ENCODE results near the gene KCNJ16.

KCNJ16 gene

GRCh38 chr17:70053241-70054234, 21.5 kb upstream of the KCNJ16 start:
- Mint-ChIP-seq H3K9me3 (no peaks in the 10 kb centered on the region), H3K27me3 (no peaks in the 10 kb centered on the region), H3K36me3 (ENCODE audit: low read depth) (no peaks in the 10 kb centered on the region), H3K27ac (no peak overlapping the region), H3K4me1 (ENCODE audit: low read depth) (no peaks in the 10 kb centered on the region), H3K4me3 (no peak overlapping the region)

GRCh38 chr17:70055000-70055399, 20.0 kb upstream of the KCNJ16 start:
- Mint-ChIP-seq H3K36me3 (ENCODE audit: low read depth) (no peaks in the 10 kb centered on the region), H3K4me1 (ENCODE audit: low read depth) (no peaks in the 10 kb centered on the region), H3K27me3 (no peaks in the 10 kb centered on the region), H3K9me3 (no peaks in the 10 kb centered on the region), H3K4me3 (no peak overlapping the region), H3K27ac (no peak overlapping the region)

DNA sequence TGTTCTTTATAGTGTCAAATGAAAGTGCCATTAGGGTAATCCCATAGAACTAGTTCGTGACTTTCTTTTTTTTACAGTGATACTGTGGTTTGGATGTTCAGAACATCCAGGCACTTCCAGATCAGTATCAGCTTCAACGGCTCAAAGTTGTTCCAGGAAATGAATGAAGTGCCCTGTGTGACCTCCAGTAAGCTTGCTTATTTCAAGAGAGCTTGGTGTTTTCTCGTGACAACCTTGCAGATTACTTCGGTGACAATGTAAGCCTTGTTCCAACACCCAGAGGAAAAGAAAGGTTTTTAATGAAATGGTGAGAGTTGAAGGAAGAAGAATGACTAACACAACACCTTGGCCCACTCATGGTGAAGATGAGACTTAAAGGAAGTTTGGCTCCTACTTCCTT, 16.0 kb upstream of the KCNJ16 start:
- Mint-ChIP-seq H3K27me3 (no peaks in the 10 kb centered on the region), H3K4me3 (no peak overlapping the region), H3K9me3 (no peaks in the 10 kb centered on the region), H3K4me1 (ENCODE audit: low read depth) (no peaks in the 10 kb centered on the region), H3K27ac (no peak overlapping the region), H3K36me3 (ENCODE audit: low read depth) (no peaks in the 10 kb centered on the region)

GRCh38 chr17:70059649-70060048, 15.4 kb upstream of the KCNJ16 start:
- no peak overlapping the region for H3K4me3 Mint-ChIP-seq
- H3K36me3 Mint-ChIP-seq (ENCODE audit: low read depth), result no peaks in the 10 kb centered on the region
- H3K4me1 Mint-ChIP-seq (ENCODE audit: low read depth), result no peaks in the 10 kb centered on the region
- H3K27ac Mint-ChIP-seq, result no peak overlapping the region
- H3K27me3 Mint-ChIP-seq, result no peaks in the 10 kb centered on the region
- no peaks in the 10 kb centered on the region for H3K9me3 Mint-ChIP-seq

DNA sequence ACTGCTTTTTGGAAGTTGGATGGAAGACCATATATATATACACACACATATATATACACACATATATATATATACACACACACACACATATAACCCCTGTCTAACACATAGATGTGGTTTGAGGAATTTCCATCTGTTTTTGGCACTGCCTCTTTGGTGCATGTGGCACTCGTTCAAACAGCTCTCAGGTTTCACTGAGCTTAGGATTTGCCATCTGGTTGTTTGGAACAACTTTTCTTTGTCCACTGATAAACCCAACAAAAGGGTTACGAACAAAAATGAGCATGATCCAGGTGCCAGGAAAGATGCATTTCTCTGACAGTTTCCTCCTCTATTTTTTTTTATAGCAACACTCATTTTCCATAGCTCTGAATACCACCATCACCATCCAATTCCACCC, 14.6 kb upstream of the KCNJ16 start:
- Mint-ChIP-seq H3K36me3 (ENCODE audit: low read depth) (no peaks in the 10 kb centered on the region), H3K9me3 (no peaks in the 10 kb centered on the region)

DNA sequence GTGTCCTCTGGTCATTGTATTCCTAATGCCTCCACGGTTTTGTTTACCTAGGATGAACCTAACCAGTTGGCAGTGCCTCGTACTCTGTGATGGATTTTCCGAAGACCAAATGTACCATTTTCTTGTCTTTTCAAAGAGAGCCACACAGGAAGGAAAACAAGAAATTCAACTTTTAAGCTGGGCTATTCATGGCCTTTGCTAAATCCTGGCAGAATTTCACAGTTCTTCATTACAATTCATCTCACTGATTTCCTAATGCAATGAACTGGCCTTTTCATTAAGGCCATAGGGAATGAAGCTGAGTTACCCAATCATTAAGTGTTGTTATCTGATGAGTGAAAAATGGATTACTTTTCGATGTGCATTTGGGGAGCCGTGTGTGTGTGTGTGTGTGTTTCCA, 7.9 kb upstream of the KCNJ16 start:
- Mint-ChIP-seq H3K4me3 (no peak overlapping the region), H3K36me3 (ENCODE audit: low read depth) (no peaks in the 10 kb centered on the region), H3K4me1 (ENCODE audit: low read depth) (no peaks in the 10 kb centered on the region), H3K27me3 (peaks cover 4% of the 10 kb centered on the region), H3K9me3 (no peaks in the 10 kb centered on the region), H3K27ac (no peak overlapping the region)

More for the DNA sequence above, 14.6 kb upstream of the KCNJ16 start:
- Mint-ChIP-seq H3K4me1 (ENCODE audit: low read depth) (no peaks in the 10 kb centered on the region), H3K4me3 (no peak overlapping the region), H3K27ac (no peak overlapping the region), H3K27me3 (no peaks in the 10 kb centered on the region)

DNA sequence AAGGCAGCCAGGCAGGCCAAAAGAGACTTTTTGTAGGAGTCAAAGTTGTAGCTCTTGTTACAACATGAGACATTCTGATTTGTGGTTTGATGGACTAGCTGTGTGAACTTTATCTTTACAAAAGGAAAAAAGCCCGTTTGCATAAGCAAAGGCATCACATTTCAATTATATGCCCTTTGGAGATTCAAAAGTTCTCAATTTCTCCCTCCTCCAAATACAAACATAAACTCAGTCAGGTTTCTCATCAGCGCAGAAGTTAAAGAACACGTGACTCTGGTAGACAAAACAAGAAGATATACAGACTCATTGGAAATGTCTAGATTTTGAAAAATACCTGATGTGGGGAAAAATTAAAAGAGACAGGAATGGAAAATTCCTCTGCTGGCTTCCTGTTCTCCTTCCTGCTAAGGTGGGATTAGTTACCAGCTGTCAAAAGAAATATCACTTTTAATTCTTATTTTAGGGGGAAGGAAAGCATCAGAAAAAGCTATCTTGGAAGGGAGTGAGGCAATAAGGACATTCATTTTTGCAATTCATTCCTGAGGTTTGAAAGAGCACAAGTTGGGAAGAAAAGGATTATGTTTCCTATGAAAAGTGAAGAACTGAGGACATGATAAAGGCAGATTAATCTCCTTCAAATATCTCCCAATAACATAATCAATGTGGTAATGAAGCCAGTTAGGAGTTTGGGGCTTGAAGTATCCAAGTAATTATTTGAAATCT, 4.6 kb upstream of the KCNJ16 start:
- no peak overlapping the region for H3K4me3 Mint-ChIP-seq
- H3K36me3 Mint-ChIP-seq (ENCODE audit: low read depth), result no peaks in the 10 kb centered on the region
- H3K27ac Mint-ChIP-seq, result no peak overlapping the region
- no peaks in the 10 kb centered on the region for H3K9me3 Mint-ChIP-seq
- no peaks in the 10 kb centered on the region for H3K4me1 Mint-ChIP-seq (ENCODE audit: low read depth)
- H3K27me3 Mint-ChIP-seq, result peaks cover 11% of the 10 kb centered on the region

GRCh38 chr17:70071127-70071526, 3.9 kb upstream of the KCNJ16 start:
- no peaks in the 10 kb centered on the region for H3K9me3 Mint-ChIP-seq
- no peak overlapping the region for H3K4me3 Mint-ChIP-seq
- H3K36me3 Mint-ChIP-seq (ENCODE audit: low read depth), result no peaks in the 10 kb centered on the region
- H3K27me3 Mint-ChIP-seq, result peaks cover 11% of the 10 kb centered on the region
- no peak overlapping the region for H3K27ac Mint-ChIP-seq
- H3K4me1 Mint-ChIP-seq (ENCODE audit: low read depth), result no peaks in the 10 kb centered on the region

GRCh38 chr17:70071620-70072019, 3.4 kb upstream of the KCNJ16 start:
- Mint-ChIP-seq H3K27me3 (peaks cover 11% of the 10 kb centered on the region), H3K36me3 (ENCODE audit: low read depth) (no peaks in the 10 kb centered on the region), H3K27ac (no peak overlapping the region), H3K4me3 (no peak overlapping the region), H3K4me1 (ENCODE audit: low read depth) (no peaks in the 10 kb centered on the region), H3K9me3 (no peaks in the 10 kb centered on the region)

GRCh38 chr17:70072546-70073309, 2.3 kb upstream of the KCNJ16 start:
- no peak overlapping the region for H3K27ac Mint-ChIP-seq
- no peaks in the 10 kb centered on the region for H3K4me1 Mint-ChIP-seq (ENCODE audit: low read depth)
- no peak overlapping the region for H3K4me3 Mint-ChIP-seq
- no peaks in the 10 kb centered on the region for H3K9me3 Mint-ChIP-seq
- no peaks in the 10 kb centered on the region for H3K36me3 Mint-ChIP-seq (ENCODE audit: low read depth)
- peaks cover 11% of the 10 kb centered on the region for H3K27me3 Mint-ChIP-seq

- Mint-ChIP-seq H3K9me3 (no peaks in the 10 kb centered on the region), H3K27me3 (peaks cover 11% of the 10 kb centered on the region), H3K36me3 (ENCODE audit: low read depth) (no peaks in the 10 kb centered on the region), H3K4me3 (no peak overlapping the region), H3K4me1 (ENCODE audit: low read depth) (no peaks in the 10 kb centered on the region), H3K27ac (no peak overlapping the region)
Observed at GRCh38 chr17:70073310-70073709, 1.7 kb upstream of the KCNJ16 start.

DNA sequence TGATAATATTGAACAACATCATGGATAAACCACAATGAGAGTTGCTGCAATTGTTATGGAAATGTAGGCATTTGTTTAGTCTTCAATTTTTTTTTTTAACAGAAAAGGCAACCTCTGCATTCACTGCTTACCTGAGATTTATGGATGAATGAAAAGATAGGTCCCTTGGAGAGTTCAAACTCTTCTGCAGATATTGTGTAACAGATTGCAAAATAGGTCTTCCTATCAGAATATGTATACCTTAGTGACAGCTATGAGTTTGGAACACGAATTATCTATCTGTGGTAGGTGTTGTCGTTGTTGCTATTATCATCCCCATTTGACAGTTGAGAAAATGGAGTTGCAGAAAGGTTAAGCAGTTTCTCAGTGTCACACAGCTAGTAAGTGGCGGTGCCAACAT, 1.2 kb upstream of the KCNJ16 start:
- H3K4me3 Mint-ChIP-seq, result no peak overlapping the region
- H3K27me3 Mint-ChIP-seq, result peaks cover 11% of the 10 kb centered on the region
- H3K9me3 Mint-ChIP-seq, result no peaks in the 10 kb centered on the region
- H3K36me3 Mint-ChIP-seq (ENCODE audit: low read depth), result no peaks in the 10 kb centered on the region
- no peaks in the 10 kb centered on the region for H3K4me1 Mint-ChIP-seq (ENCODE audit: low read depth)
- H3K27ac Mint-ChIP-seq, result no peak overlapping the region

DNA sequence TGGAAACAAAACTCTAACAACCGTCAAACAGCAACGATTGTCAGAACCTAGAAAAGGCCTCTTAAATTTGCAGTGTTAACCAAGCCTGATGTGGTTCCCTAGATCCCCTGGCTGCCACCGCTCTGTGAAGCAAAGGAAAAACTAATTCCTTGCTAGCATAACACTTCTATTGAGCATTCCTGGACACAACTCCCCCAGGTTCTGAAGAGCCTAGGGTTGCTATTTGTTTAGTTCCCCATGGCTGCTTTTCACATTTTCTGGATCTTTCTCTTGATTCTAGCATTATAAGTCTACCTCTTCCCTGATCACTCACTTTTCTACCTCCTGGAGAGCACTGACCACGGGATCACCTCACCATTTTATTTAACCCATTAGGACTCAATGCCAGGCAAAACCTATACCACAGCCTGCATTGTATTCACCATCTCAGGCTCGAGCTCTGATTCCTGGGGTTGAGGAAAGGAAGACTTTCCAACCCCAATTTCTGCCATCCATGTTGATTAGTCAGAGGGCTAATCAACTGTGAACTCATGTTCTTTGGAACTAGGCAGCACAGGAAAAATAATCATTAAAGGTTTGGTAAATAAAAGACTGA, 692 bp upstream of the KCNJ16 start:
- no peaks in the 10 kb centered on the region for H3K4me1 Mint-ChIP-seq (ENCODE audit: low read depth)
- no peak overlapping the region for H3K4me3 Mint-ChIP-seq
- H3K27me3 Mint-ChIP-seq, result peaks cover 11% of the 10 kb centered on the region
- H3K36me3 Mint-ChIP-seq (ENCODE audit: low read depth), result no peaks in the 10 kb centered on the region
- no peak overlapping the region for H3K27ac Mint-ChIP-seq
- no peaks in the 10 kb centered on the region for H3K9me3 Mint-ChIP-seq

- Mint-ChIP-seq H3K27ac (no peak overlapping the region), H3K27me3 (peaks cover 7% of the 10 kb centered on the region), H3K36me3 (ENCODE audit: low read depth) (no peaks in the 10 kb centered on the region), H3K9me3 (no peaks in the 10 kb centered on the region), H3K4me1 (ENCODE audit: low read depth) (no peaks in the 10 kb centered on the region), H3K4me3 (no peak overlapping the region)
Observed at GRCh38 chr17:70076189-70076588, 1.2 kb downstream of the KCNJ16 start.

All from stimulated activated naive CD8-positive, alpha-beta T cell treated with anti-CD3 and anti-CD28 coated beads, Interleukin-15, Interleukin-2, amounts not matched to agents 100 ng/mL and 50 ng/mL, for 24 hours (primary cell).